Effector memory CD4-positive, alpha-beta T cell (primary cell): ENCODE results near the gene NRG2.

Experiments used
- DNase-seq, 3 donors: peaks; one replicate each; pipeline ENCODE4 v3.0.0-alpha.2; 2020
- H3K27ac ChIP-seq: 2 replicates; pipeline ENCODE4 v1.7.0; 2013; ENCODE audit warnings: mild to moderate bottlenecking, low read length, moderate library complexity; ENCODE audit not compliant: insufficient read depth, poor library complexity, severe bottlenecking
- H3K27me3 ChIP-seq: replicated peaks from 2 replicates; pipeline ENCODE4 v1.7.0; 2013; ENCODE audit warnings: mild to moderate bottlenecking, low read length; ENCODE audit not compliant: insufficient read depth, control insufficient read depth, poor library complexity, severe bottlenecking
- H3K36me3 ChIP-seq: 2 replicates; pipeline ENCODE4 v1.7.0; 2013; ENCODE audit warnings: mild to moderate bottlenecking, low read length, moderate library complexity; ENCODE audit not compliant: control insufficient read depth, insufficient read depth
- H3K4me1 ChIP-seq: 2 replicates; pipeline ENCODE4 v1.7.0; 2013; ENCODE audit warnings: low read length, mild to moderate bottlenecking; ENCODE audit not compliant: control insufficient read depth, insufficient read depth, poor library complexity, severe bottlenecking
- H3K4me3 ChIP-seq: 2 replicates; pipeline ENCODE4 v1.7.0; 2013; ENCODE audit warnings: low read length, low read depth, mild to moderate bottlenecking; ENCODE audit not compliant: insufficient read depth, poor library complexity, severe bottlenecking
- H3K9me3 ChIP-seq: 2 replicates; pipeline ENCODE4 v1.7.0; 2013; ENCODE audit warnings: mild to moderate bottlenecking, low read length, moderate library complexity; ENCODE audit not compliant: control insufficient read depth

NRG2 gene

GRCh38 chr5:139861889-139862207, 181.3 kb downstream of the NRG2 start:
- DNase-seq, result no peak
- H3K4me3 ChIP-seq, result no peak overlapping the region
- no peaks in the 10 kb centered on the region for H3K36me3 ChIP-seq
- no peaks in the 10 kb centered on the region for H3K4me1 ChIP-seq
- H3K9me3 ChIP-seq, result no peaks in the 10 kb centered on the region
- H3K27ac ChIP-seq, result no peak overlapping the region
- H3K27me3 ChIP-seq, result peaks cover 4% of the 10 kb centered on the region

- Histone ChIP-seq H3K4me1 (no peaks in the 10 kb centered on the region), H3K27me3 (peaks cover 4% of the 10 kb centered on the region), H3K27ac (no peak overlapping the region), H3K9me3 (no peaks in the 10 kb centered on the region), H3K4me3 (no peak overlapping the region), H3K36me3 (no peaks in the 10 kb centered on the region)
- no peak for DNase-seq
Observed at GRCh38 chr5:139861021-139861888, 181.8 kb downstream of the NRG2 start.

GRCh38 chr5:139859013-139859412, 184.1 kb downstream of the NRG2 start:
- Histone ChIP-seq H3K4me1 (no peaks in the 10 kb centered on the region), H3K4me3 (no peak overlapping the region), H3K9me3 (no peaks in the 10 kb centered on the region), H3K36me3 (no peaks in the 10 kb centered on the region), H3K27ac (no peak overlapping the region), H3K27me3 (no peaks in the 10 kb centered on the region)
- DNase-seq, result no peak

GRCh38 chr5:139856714-139857113, 186.4 kb downstream of the NRG2 start:
- no peaks in the 10 kb centered on the region for H3K36me3 ChIP-seq
- H3K9me3 ChIP-seq, result no peaks in the 10 kb centered on the region
- no peaks in the 10 kb centered on the region for H3K4me1 ChIP-seq
- H3K4me3 ChIP-seq, result no peak overlapping the region
- H3K27me3 ChIP-seq, result no peaks in the 10 kb centered on the region
- DNase-seq, result no peak
- H3K27ac ChIP-seq, result no peak overlapping the region

GRCh38 chr5:139855946-139856540, 187.1 kb downstream of the NRG2 start:
- H3K4me1 ChIP-seq, result no peaks in the 10 kb centered on the region
- no peaks in the 10 kb centered on the region for H3K36me3 ChIP-seq
- H3K27ac ChIP-seq, result no peak overlapping the region
- H3K4me3 ChIP-seq, result no peak overlapping the region
- H3K27me3 ChIP-seq, result no peaks in the 10 kb centered on the region
- no peak for DNase-seq
- no peaks in the 10 kb centered on the region for H3K9me3 ChIP-seq

- H3K36me3 ChIP-seq, result no peaks in the 10 kb centered on the region
Observed at GRCh38 chr5:139855451-139855850, 187.6 kb downstream of the NRG2 start.

GRCh38 chr5:139854953-139855352, 188.1 kb downstream of the NRG2 start:
- H3K27ac ChIP-seq, result no peak overlapping the region
- no peaks in the 10 kb centered on the region for H3K9me3 ChIP-seq
- no peak overlapping the region for H3K4me3 ChIP-seq
- no peaks in the 10 kb centered on the region for H3K36me3 ChIP-seq
- H3K27me3 ChIP-seq, result no peaks in the 10 kb centered on the region
- no peaks in the 10 kb centered on the region for H3K4me1 ChIP-seq
- DNase-seq, result no peak

More at GRCh38 chr5:139855451-139855850, 187.6 kb downstream of the NRG2 start:
- H3K4me1 ChIP-seq, result no peaks in the 10 kb centered on the region
- DNase-seq, result no peak
- H3K27ac ChIP-seq, result no peak overlapping the region
- H3K9me3 ChIP-seq, result no peaks in the 10 kb centered on the region
- H3K4me3 ChIP-seq, result no peak overlapping the region
- no peaks in the 10 kb centered on the region for H3K27me3 ChIP-seq

GRCh38 chr5:139854029-139854605, 189.0 kb downstream of the NRG2 start:
- Histone ChIP-seq H3K4me3 (no peak overlapping the region), H3K27me3 (no peaks in the 10 kb centered on the region), H3K27ac (no peak overlapping the region), H3K4me1 (no peaks in the 10 kb centered on the region), H3K9me3 (no peaks in the 10 kb centered on the region), H3K36me3 (no peaks in the 10 kb centered on the region)
- DNase-seq, result no peak

- no peak overlapping the region for H3K27ac ChIP-seq
- DNase-seq, result no peak
- no peaks in the 10 kb centered on the region for H3K27me3 ChIP-seq
- H3K9me3 ChIP-seq, result no peaks in the 10 kb centered on the region
- H3K4me3 ChIP-seq, result no peak overlapping the region
- no peaks in the 10 kb centered on the region for H3K4me1 ChIP-seq
- no peaks in the 10 kb centered on the region for H3K36me3 ChIP-seq
Observed at GRCh38 chr5:139852696-139853095, 190.4 kb downstream of the NRG2 start.

GRCh38 chr5:139851558-139851957, 191.5 kb downstream of the NRG2 start:
- no peaks in the 10 kb centered on the region for H3K27me3 ChIP-seq
- DNase-seq, result no peak
- H3K4me1 ChIP-seq, result no peaks in the 10 kb centered on the region
- no peak overlapping the region for H3K4me3 ChIP-seq
- no peaks in the 10 kb centered on the region for H3K9me3 ChIP-seq
- H3K27ac ChIP-seq, result no peak overlapping the region
- no peaks in the 10 kb centered on the region for H3K36me3 ChIP-seq
